ENCODE results near the gene WDR6.
A peak's percentile ranks its signal among the peaks of the same experiment; 100 is the strongest.

WDR6 gene

GRCh38 chr3:49028298-49028672 is 21.1 kb downstream of the WDR6 start:
- Mint-ChIP-seq H3K9me3 (no peaks in the 10 kb centered on the region), H3K27me3 (ENCODE audit: low read depth, poor library complexity) (no peaks in the 10 kb centered on the region), H3K4me3 (peak overlapping the region; percentile 95), H3K4me1 (peaks cover 46% of the 10 kb centered on the region), H3K36me3 (ENCODE audit: low read depth) (peaks cover 56% of the 10 kb centered on the region), H3K27ac (peak overlapping the region; percentile 88)
- DNase-seq, result no peak
- no peak for TF ChIP-seq CTCF (IDR thresholded peaks at IDR 0.05)

DNA sequence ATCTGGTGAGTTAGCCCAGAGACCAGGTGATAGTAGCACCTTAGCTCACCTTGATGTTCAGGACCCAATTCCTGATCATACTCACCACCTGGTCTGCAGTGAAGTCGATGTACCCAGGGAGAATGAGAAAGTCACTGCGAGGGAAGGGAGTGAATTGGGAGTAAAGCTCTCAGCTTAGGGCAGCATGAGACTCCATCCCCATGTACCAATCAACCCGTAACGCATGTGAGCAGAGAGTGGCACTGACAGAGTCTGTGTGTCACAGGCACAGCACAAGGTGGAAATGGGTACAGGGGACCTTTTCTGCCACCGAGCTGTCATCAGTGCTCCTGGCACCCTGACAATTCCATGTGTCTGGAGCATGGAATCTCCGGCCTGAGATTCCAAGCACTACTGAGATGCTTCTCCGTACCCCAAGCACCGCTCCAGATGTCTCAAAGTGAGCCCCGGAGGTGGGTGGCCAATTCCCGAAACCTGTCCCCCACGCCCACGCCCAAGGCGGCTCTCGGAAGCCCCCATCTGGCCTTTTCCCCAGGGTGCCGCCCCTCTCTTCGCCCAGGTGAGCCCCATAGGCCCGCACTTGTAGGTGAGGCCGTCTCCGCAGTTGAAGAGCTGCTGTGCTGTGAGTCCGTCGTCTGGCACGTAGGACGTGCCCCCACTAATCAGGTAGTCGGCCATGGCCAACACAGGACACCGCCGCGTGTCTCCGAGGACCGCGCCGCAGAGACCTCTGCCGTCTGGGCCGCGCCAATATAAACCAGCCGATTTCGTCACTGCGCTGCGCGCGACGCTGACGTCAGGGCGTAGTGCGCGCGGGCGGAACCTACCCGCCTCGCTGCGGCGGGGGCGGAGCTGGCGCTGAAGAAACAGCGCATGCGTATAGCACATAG is 21.7 kb downstream of the WDR6 start, which contains the start of gene IMPDH2:
Gene IMPDH2, minus strand, starts transcription at position 726 of the 890 bp plus-strand sequence. Its CDS starts 48 bp downstream, at position 678.
- Mint-ChIP-seq H3K4me1 (peaks cover 40% of the 10 kb centered on the region), H3K9me3 (no peaks in the 10 kb centered on the region)

DNA sequence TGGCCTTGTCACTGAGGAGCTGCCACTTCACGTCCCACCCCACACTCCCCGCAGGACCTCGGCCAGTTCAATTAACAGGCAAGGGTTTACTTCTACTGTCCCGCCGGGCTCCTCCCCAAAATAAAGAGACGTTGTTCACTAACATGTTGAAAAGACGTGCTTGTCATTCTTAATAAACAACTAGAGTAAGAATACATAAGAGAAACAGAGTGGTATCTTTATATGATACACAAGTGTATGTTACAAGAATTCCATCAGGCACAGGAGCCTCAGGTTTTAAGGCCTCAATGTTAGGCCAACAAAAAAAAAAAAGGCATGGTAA is 22.3 kb downstream of the WDR6 start:
- TF ChIP-seq CTCF (IDR thresholded peaks at IDR 0.05), result no peak
- peak overlapping the region; percentile 96 for H3K27ac Mint-ChIP-seq
- H3K4me3 Mint-ChIP-seq, result peak overlapping the region; percentile 95
- H3K36me3 Mint-ChIP-seq (ENCODE audit: low read depth), result peaks cover 56% of the 10 kb centered on the region
- no peaks in the 10 kb centered on the region for H3K27me3 Mint-ChIP-seq (ENCODE audit: low read depth, poor library complexity)
- no peak for DNase-seq
- H3K9me3 Mint-ChIP-seq, result no peaks in the 10 kb centered on the region
- peaks cover 39% of the 10 kb centered on the region for H3K4me1 Mint-ChIP-seq

More for the DNA sequence above, 21.7 kb downstream of the WDR6 start, which contains the start of gene IMPDH2:
- Mint-ChIP-seq H3K36me3 (ENCODE audit: low read depth) (peaks cover 54% of the 10 kb centered on the region), H3K4me3 (peak within 1 kb of the TSS; percentile 95), H3K27ac (peak within 1 kb of the TSS; percentile 96), H3K27me3 (ENCODE audit: low read depth, poor library complexity) (no peaks in the 10 kb centered on the region)
- DNase-seq, result peak; percentile 93
- TF ChIP-seq CTCF (IDR thresholded peaks at IDR 0.05), result no peak

DNA sequence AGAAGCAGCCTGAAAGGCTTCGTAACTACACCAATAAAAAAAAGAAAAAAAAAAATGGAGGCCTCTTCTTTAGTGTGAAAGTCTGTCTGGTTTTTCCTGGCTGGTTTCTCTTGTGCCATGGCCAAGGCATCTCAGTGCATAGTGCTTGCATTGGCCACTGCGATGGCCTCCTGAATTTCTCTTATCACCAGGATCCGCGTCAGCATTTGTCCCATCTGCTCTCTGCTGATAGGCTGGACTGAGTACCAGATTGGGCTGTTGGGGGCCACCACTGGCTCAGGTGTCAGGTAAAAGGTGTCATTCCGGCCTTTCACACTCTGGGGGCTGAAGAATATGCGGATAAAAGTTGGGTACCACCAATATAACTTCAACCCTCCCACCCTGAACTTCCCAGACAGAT is 23.1 kb downstream of the WDR6 start:
- H3K27ac Mint-ChIP-seq, result peak overlapping the region; percentile 51

GRCh38 chr3:49032646-49033304 is 25.6 kb downstream of the WDR6 start:
- H3K4me3 Mint-ChIP-seq, result no peak overlapping the region
- peaks cover 59% of the 10 kb centered on the region for H3K36me3 Mint-ChIP-seq (ENCODE audit: low read depth)
- H3K4me1 Mint-ChIP-seq, result peaks cover 36% of the 10 kb centered on the region
- no peaks in the 10 kb centered on the region for H3K27me3 Mint-ChIP-seq (ENCODE audit: low read depth, poor library complexity)
- no peak overlapping the region for H3K27ac Mint-ChIP-seq
- no peak for TF ChIP-seq CTCF (IDR thresholded peaks at IDR 0.05)
- no peaks in the 10 kb centered on the region for H3K9me3 Mint-ChIP-seq
- no peak for DNase-seq

More for the DNA sequence above, 23.1 kb downstream of the WDR6 start:
- peaks cover 56% of the 10 kb centered on the region for H3K36me3 Mint-ChIP-seq (ENCODE audit: low read depth)
- TF ChIP-seq CTCF (IDR thresholded peaks at IDR 0.05), result no peak
- DNase-seq, result no peak
- no peak overlapping the region for H3K4me3 Mint-ChIP-seq
- H3K4me1 Mint-ChIP-seq, result peaks cover 42% of the 10 kb centered on the region
- H3K27me3 Mint-ChIP-seq (ENCODE audit: low read depth, poor library complexity), result no peaks in the 10 kb centered on the region
- no peaks in the 10 kb centered on the region for H3K9me3 Mint-ChIP-seq
